CD14-positive monocyte (primary cell): ENCODE results near the gene KRTAP5-3. TPM values are rescaled to one million over a fixed set of nuclear protein-coding genes. Genes with fewer than 3 reads are reported as not detected.

Experiments
- DNase-seq, 3 donors: peaks; one replicate each; pipeline ENCODE4 v3.0.0-alpha.2; 2011 to 2022
- H2AFZ ChIP-seq: 2 replicates; pipeline ENCODE4 v1.6.0; 2012; ENCODE audit warnings: mild to moderate bottlenecking, low read depth, low read length, inconsistent platforms; ENCODE audit not compliant: insufficient read depth, poor library complexity, severe bottlenecking
- H3K27ac ChIP-seq, 2 donors: 1 replicate in 1 of 2; 2 replicates in 1 of 2; pipeline ENCODE4 v1.5.1; 2012 to 2013; ENCODE audit warnings: low read length in 2 of 2, control low read depth in 1 of 2, inconsistent platforms in 1 of 2, low read depth in 1 of 2, mild to moderate bottlenecking in 1 of 2
- H3K27me3 ChIP-seq, 2 donors: one replicate each; pipeline versions ENCODE4 v1.6.0 to v1.6.1; 2011 to 2013; ENCODE audit warnings: low read length in 2 of 2; ENCODE audit not compliant: control insufficient read depth in 2 of 2, insufficient read depth in 2 of 2
- H3K36me3 ChIP-seq, 2 donors: replicated peaks in 1 of 2; 1 replicate in 1 of 2; 2 replicates in 1 of 2; pipeline versions ENCODE4 v1.5.1 to v1.6.1; 2012 to 2013; ENCODE audit warnings: low read length in 2 of 2, control low read depth in 1 of 2, inconsistent platforms in 1 of 2, mild to moderate bottlenecking in 1 of 2; ENCODE audit not compliant: insufficient read depth in 2 of 2, control insufficient read depth in 1 of 2
- H3K4me1 ChIP-seq, 2 donors: 1 replicate in 1 of 2; 2 replicates in 1 of 2; pipeline versions ENCODE4 v1.5.1 to v1.6.1; 2012 to 2013; ENCODE audit warnings: low read length in 2 of 2, control low read depth in 1 of 2, inconsistent platforms in 1 of 2, mild to moderate bottlenecking in 1 of 2, moderate library complexity in 1 of 2; ENCODE audit not compliant: insufficient read depth in 2 of 2, control insufficient read depth in 1 of 2
- H3K4me2 ChIP-seq: replicated peaks from 2 replicates; pipeline ENCODE3; 2012; ENCODE audit warnings: low read length, moderate library complexity, mild to moderate bottlenecking; ENCODE audit not compliant: poor library complexity, severe bottlenecking; ENCODE audit errors: extremely low read depth
- H3K4me3 ChIP-seq, 3 experiments: fragments of 200-600 bp in 1 of 3; sonication (generic) in 1 of 3; replicated peaks in 1 of 3; 1 replicate in 2 of 3; 2 replicates in 1 of 3; pipeline ENCODE4 v1.5.1; 2011 to 2013; ENCODE audit warnings: low read length in 3 of 3, mild to moderate bottlenecking in 3 of 3, control low read depth in 2 of 3, low read depth in 2 of 3, inconsistent platforms in 1 of 3, moderate library complexity in 1 of 3
- H3K79me2 ChIP-seq: 2 replicates; pipeline ENCODE4 v1.6.0; 2012; ENCODE audit warnings: mild to moderate bottlenecking, control low read depth, inconsistent platforms, low read length, moderate library complexity; ENCODE audit not compliant: insufficient read depth
- H3K9ac ChIP-seq: 2 replicates; pipeline ENCODE4 v1.6.0; 2017; ENCODE audit warnings: low read length, mild to moderate bottlenecking; ENCODE audit not compliant: insufficient read depth, poor library complexity, severe bottlenecking
- H3K9me3 ChIP-seq, 2 donors: replicated peaks in 1 of 2; 1 replicate in 1 of 2; 2 replicates in 1 of 2; pipeline versions ENCODE4 v1.5.1 to v1.6.1; 2012 to 2013; ENCODE audit warnings: low read length in 2 of 2, control low read depth in 1 of 2; ENCODE audit not compliant: control insufficient read depth in 1 of 2, insufficient read depth in 1 of 2
- H4K20me1 ChIP-seq: 2 replicates; pipeline ENCODE4 v1.6.0; 2012; ENCODE audit warnings: mild to moderate bottlenecking, low read length, control low read depth, moderate library complexity; ENCODE audit not compliant: insufficient read depth
- H3K27ac Mint-ChIP-seq, 7 donors: one replicate each; pipeline ENCODE4 v1.8.0; 2020; ENCODE audit warnings: mild to moderate bottlenecking in 7 of 7, mixed read lengths in 7 of 7, moderate library complexity in 6 of 7, inconsistent platforms in 2 of 7
- H3K27me3 Mint-ChIP-seq, 3 donors: one replicate each; pipeline ENCODE4 v1.8.0; 2021 to 2022; ENCODE audit warnings: low read depth in 3 of 3, mild to moderate bottlenecking in 3 of 3, mixed read lengths in 3 of 3, moderate library complexity in 3 of 3, inconsistent platforms in 1 of 3
- H3K36me3 Mint-ChIP-seq, 2 donors: one replicate each; pipeline ENCODE4 v1.8.0; 2020; ENCODE audit warnings: mixed read lengths in 2 of 2, inconsistent platforms in 1 of 2, mild to moderate bottlenecking in 1 of 2
- H3K4me1 Mint-ChIP-seq: one replicate; pipeline ENCODE4 v1.8.0; 2020; ENCODE audit warnings: mild to moderate bottlenecking, mixed read lengths
- H3K4me3 Mint-ChIP-seq, 2 donors: one replicate each; pipeline ENCODE4 v1.8.0; 2020; ENCODE audit warnings: mild to moderate bottlenecking in 2 of 2, mixed read lengths in 2 of 2, moderate library complexity in 1 of 2
- H3K9me3 Mint-ChIP-seq, 7 donors: one replicate each; pipeline ENCODE4 v1.8.0; 2020 to 2022; ENCODE audit warnings: mixed read lengths in 7 of 7, mild to moderate bottlenecking in 6 of 7, moderate library complexity in 6 of 7, inconsistent platforms in 2 of 7
- CTCF ChIP-seq: fragments of 200-600 bp; IDR thresholded peaks from one replicate; pipeline ENCODE4 v1.8.0; 2022; ENCODE audit warnings: antibody characterized with exemption, mild to moderate bottlenecking
- WGBS: methylation state at CpG from one replicate; pipeline ENCODE4 v1.1.5; 2013; ENCODE audit warnings: missing lambda C conversion rate; ENCODE audit not compliant: insufficient coverage; 5-methylcytosine and 5-hydroxymethylcytosine counted together
- intact Hi-C, 2 donors: fragments of 100-400 bp; cut with micrococcal nuclease; formaldehyde crosslinking; loops; one replicate each; pipeline versions ENCODE4 v1.15.0 to v1.15.1; 2023
- polyA plus RNA-seq, 3 donors: library from polyadenylated mRNA; depleted of rRNA in 1 of 3; unstranded in 2 of 3; stranded (reverse) in 1 of 3; fragments of 300-500 nt in 2 of 3; fragments of >200 nt in 1 of 3; fragmentation: Illumina TruSeq in 2 of 3; gene quantifications; 1 replicate in 2 of 3; 2 replicates in 1 of 3; pipeline ENCODE4 v1.2.3, GENCODE V29; 2012 to 2021

Gene KRTAP5-3
- polyA plus RNA-seq, 3 donors, result not detected

GRCh38 chr11:1604711-1605110 lies 3.6 kb downstream of the KRTAP5-3 start:
- H3K27ac ChIP-seq, result no peak overlapping the region
- Mint-ChIP-seq H3K4me1 (no peaks in the 10 kb centered on the region), H3K27ac (no peak overlapping the region), H3K9me3 (peaks cover 0 to 3% (median 0%) of the 10 kb centered on the region in 7 donors), H3K4me3 (no peak overlapping the region), H3K27me3 (peaks cover 25 to 42% (median 33%) of the 10 kb centered on the region in 3 donors), H3K36me3 (no peaks in the 10 kb centered on the region)
- no peak overlapping the region for H3K4me3 ChIP-seq
- DNase-seq, result no peak
- no peaks in the 10 kb centered on the region for H3K9me3 ChIP-seq
- H3K36me3 ChIP-seq, result no peaks in the 10 kb centered on the region
- no peaks in the 10 kb centered on the region for H3K79me2 ChIP-seq
- no peak overlapping the region for H2AFZ ChIP-seq
- TF ChIP-seq CTCF, result no peak
- no peak overlapping the region for H3K4me2 ChIP-seq
- H3K9ac ChIP-seq, result no peak overlapping the region
- intact Hi-C loops, result no loop called here
- H3K4me1 ChIP-seq, result no peaks in the 10 kb centered on the region
- H4K20me1 ChIP-seq, result no peaks in the 10 kb centered on the region
- H3K27me3 ChIP-seq, result peaks cover 2 to 6% of the 10 kb centered on the region in 2 donors
- WGBS, result 88% methylated on average over 7 of the region's 7 CpGs

GRCh38 chr11:1604181-1604580 lies 4.1 kb downstream of the KRTAP5-3 start:
- Mint-ChIP-seq H3K4me1 (no peaks in the 10 kb centered on the region), H3K27me3 (peaks cover 29 to 42% (median 36%) of the 10 kb centered on the region in 3 donors), H3K36me3 (no peaks in the 10 kb centered on the region), H3K27ac (no peak overlapping the region), H3K4me3 (no peak overlapping the region), H3K9me3 (no peaks in the 10 kb centered on the region)
- H3K79me2 ChIP-seq, result no peaks in the 10 kb centered on the region
- 94% methylated on average over 11 of the region's 11 CpGs for WGBS
- TF ChIP-seq CTCF, result no peak
- no peaks in the 10 kb centered on the region for H3K4me1 ChIP-seq
- no peaks in the 10 kb centered on the region for H4K20me1 ChIP-seq
- H3K27me3 ChIP-seq, result peaks cover 5 to 8% of the 10 kb centered on the region in 2 donors
- intact Hi-C loops, result no loop called here
- no peak overlapping the region for H3K4me3 ChIP-seq
- no peak for DNase-seq
- no peaks in the 10 kb centered on the region for H3K9me3 ChIP-seq
- H3K4me2 ChIP-seq, result no peak overlapping the region
- no peaks in the 10 kb centered on the region for H3K36me3 ChIP-seq
- H2AFZ ChIP-seq, result no peak overlapping the region
- H3K27ac ChIP-seq, result no peak overlapping the region
- H3K9ac ChIP-seq, result no peak overlapping the region
